Measurements from ENCODE around the gene HOXB5. TPM values are rescaled to one million over a fixed set of nuclear protein-coding genes. Genes with fewer than 3 reads are reported as not detected.

Gene HOXB5
- total RNA-seq, 2 donors from 2014 or later, result 0.56 to 3.8 TPM

DNA sequence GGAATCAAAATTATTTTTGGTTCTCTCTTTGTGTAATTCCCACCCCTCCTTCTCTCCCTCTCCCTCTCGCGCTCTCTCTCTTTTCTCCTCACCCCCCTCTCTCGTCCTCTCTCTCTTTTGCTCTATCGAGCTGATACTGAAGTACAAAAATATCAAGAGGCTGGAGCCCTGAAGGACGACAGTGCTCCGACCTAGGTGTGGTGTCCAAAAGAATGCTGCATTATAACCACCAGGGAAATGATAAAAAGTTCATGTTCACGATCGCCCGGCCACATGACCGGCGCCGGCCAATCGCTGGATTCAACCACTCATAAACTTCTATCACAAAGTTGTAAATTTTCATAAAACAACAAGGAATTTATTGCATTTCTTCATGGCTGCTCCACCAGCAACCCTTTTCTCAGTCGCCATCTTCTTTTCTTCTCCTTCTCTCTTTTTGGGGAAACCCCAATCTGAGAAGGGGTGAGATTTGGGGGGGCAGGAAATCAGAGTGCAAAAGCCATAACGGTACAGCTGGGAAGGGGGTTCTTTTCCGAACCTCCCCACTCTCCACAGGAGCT is 11.3 kb upstream of the HOXB5 start, which contains the start of gene HOXB6:
Gene HOXB6 (minus strand): TSS at position 217 of the 560 bp plus-strand sequence. CDS start 6,836 bp downstream, outside the sequence.
- Histone ChIP-seq H3K4me3 (peak within 1 kb of the TSS; percentile 75), H3K27ac (peak within 1 kb of the TSS; percentile 62 to 65), H3K4me1 (ENCODE audit: control insufficient read depth in 1 of 2, low read depth in 2 of 2) (peaks cover 4 to 34% of the 10 kb centered on the region in 2 donors), H3K36me3 (no peaks in the 10 kb centered on the region), H3K27me3 (replicated peaks; ENCODE audit: insufficient read depth) (no peaks in the 10 kb centered on the region), H3K9me3 (no peaks in the 10 kb centered on the region)
- TF ChIP-seq CTCF (IDR thresholded peaks at IDR 0.05), result no peak
- no peak for DNase-seq (ENCODE audit: low spot score)
- no peak for ATAC-seq (ENCODE audit: insufficient number of reproducible peaks, low FRiP score, low read depth)

GRCh38 chr17:48603959-48604769 is 10.6 kb upstream of the HOXB5 start:
- peak overlapping the region; percentile 75 for H3K4me3 ChIP-seq
- peaks cover 4 to 28% of the 10 kb centered on the region in 2 donors for H3K4me1 ChIP-seq (ENCODE audit: control insufficient read depth in 1 of 2, low read depth in 2 of 2)
- H3K27me3 ChIP-seq (replicated peaks; ENCODE audit: insufficient read depth), result no peaks in the 10 kb centered on the region
- ATAC-seq (ENCODE audit: insufficient number of reproducible peaks, low FRiP score, low read depth), result no peak
- H3K36me3 ChIP-seq, result no peaks in the 10 kb centered on the region
- TF ChIP-seq CTCF (IDR thresholded peaks at IDR 0.05), result no peak
- peak overlapping the region; percentile 62 to 65 for H3K27ac ChIP-seq
- no peaks in the 10 kb centered on the region for H3K9me3 ChIP-seq
- DNase-seq (ENCODE audit: low spot score), result no peak

- Histone ChIP-seq H3K4me1 (ENCODE audit: control insufficient read depth in 1 of 2, low read depth in 2 of 2) (peaks cover 9 to 42% of the 10 kb centered on the region in 2 donors), H3K4me3 (peak overlapping the region; percentile 75), H3K27ac (no peak overlapping the region), H3K9me3 (no peaks in the 10 kb centered on the region), H3K27me3 (replicated peaks; ENCODE audit: insufficient read depth) (no peaks in the 10 kb centered on the region), H3K36me3 (no peaks in the 10 kb centered on the region)
- no peak for TF ChIP-seq CTCF (IDR thresholded peaks at IDR 0.05)
- DNase-seq (ENCODE audit: low spot score) (no peak), ATAC-seq (ENCODE audit: insufficient number of reproducible peaks, low FRiP score, low read depth) (no peak)
These were observed 8.2 kb upstream of the HOXB5 start for GRCh38 chr17:48601539-48602425.

DNA sequence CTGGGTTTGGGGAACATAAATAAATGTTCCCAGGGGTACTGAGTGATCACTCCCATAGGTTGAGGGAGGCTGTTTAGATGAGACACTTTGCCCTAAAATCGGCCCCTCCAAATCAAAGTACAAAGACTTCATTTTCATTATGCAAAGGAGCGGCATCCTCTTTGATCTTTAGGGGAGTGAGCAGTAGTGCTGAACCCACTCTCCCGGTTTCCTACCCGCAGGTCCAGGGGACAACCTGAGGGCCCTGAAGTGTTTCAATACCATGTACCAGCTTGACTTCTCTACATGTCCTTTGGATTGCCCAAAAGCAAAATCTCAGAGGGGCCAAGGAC is 7.6 kb upstream of the HOXB5 start:
- DNase-seq (ENCODE audit: low spot score), result no peak
- Histone ChIP-seq H3K36me3 (no peaks in the 10 kb centered on the region), H3K4me1 (ENCODE audit: control insufficient read depth in 1 of 2, low read depth in 2 of 2) (peaks cover 9 to 46% of the 10 kb centered on the region in 2 donors), H3K27me3 (replicated peaks; ENCODE audit: insufficient read depth) (no peaks in the 10 kb centered on the region), H3K4me3 (no peak overlapping the region), H3K27ac (no peak overlapping the region), H3K9me3 (no peaks in the 10 kb centered on the region)
- no peak for TF ChIP-seq CTCF (IDR thresholded peaks at IDR 0.05)
- no peak for ATAC-seq (ENCODE audit: insufficient number of reproducible peaks, low FRiP score, low read depth)
